Activated CD4-positive, CD25-positive, alpha-beta regulatory T cell (primary cell): ENCODE measurements around the gene JAKMIP1.
"Not testable (repeated sequence)": the region's sequence is repeated elsewhere in the genome, so short reads cannot be mapped to it uniquely, and the experiment has no call there.

Experiments
- DNase-seq, 4 experiments: peaks; one replicate each; lab custom pipeline; 2025; lab: John Stamatoyannopoulos, UW

Gene JAKMIP1

GRCh38 chr4:6013564-6013963, 186.8 kb downstream of the JAKMIP1 start:
- DNase-seq: no peak

- DNase-seq: no peak
Measured at GRCh38 chr4:6012200-6012599, 188.1 kb downstream of the JAKMIP1 start.

GRCh38 chr4:6011686-6012085, 188.7 kb downstream of the JAKMIP1 start:
- no peak for DNase-seq

- no peak for DNase-seq
Measured at GRCh38 chr4:6011271-6011671, 189.1 kb downstream of the JAKMIP1 start.

GRCh38 chr4:6010789-6011188, 189.6 kb downstream of the JAKMIP1 start:
- no peak for DNase-seq

GRCh38 chr4:6009452-6009851, 190.9 kb downstream of the JAKMIP1 start:
- DNase-seq: no peak

- DNase-seq: no peak
Measured at GRCh38 chr4:6008766-6009385, 191.5 kb downstream of the JAKMIP1 start.

GRCh38 chr4:6008092-6008551, 192.2 kb downstream of the JAKMIP1 start:
- no peak for DNase-seq

GRCh38 chr4:6005175-6005574, 195.2 kb downstream of the JAKMIP1 start:
- DNase-seq: no peak

- not testable (repeated sequence) for DNase-seq
Measured at GRCh38 chr4:6003485-6003884, 196.9 kb downstream of the JAKMIP1 start.

- no peak for DNase-seq
Measured at GRCh38 chr4:6002926-6003325, 197.4 kb downstream of the JAKMIP1 start.

- DNase-seq: no peak
Measured at GRCh38 chr4:6002492-6002833, 197.9 kb downstream of the JAKMIP1 start.

- DNase-seq: no peak
Measured at GRCh38 chr4:6001680-6002491, 198.5 kb downstream of the JAKMIP1 start.

GRCh38 chr4:5999830-6000365, 200.5 kb downstream of the JAKMIP1 start:
- DNase-seq: no peak

- no peak for DNase-seq
Measured at GRCh38 chr4:5999356-5999755, 201.0 kb downstream of the JAKMIP1 start.

- DNase-seq: peak in 1 of 4 experiments; percentile 10
Measured at GRCh38 chr4:5998333-5998936, 201.9 kb downstream of the JAKMIP1 start.

- DNase-seq: no peak
Measured at GRCh38 chr4:5996641-5997040, 203.7 kb downstream of the JAKMIP1 start.

GRCh38 chr4:5995901-5996623, 204.3 kb downstream of the JAKMIP1 start:
- no peak for DNase-seq

- DNase-seq: no peak
Measured at GRCh38 chr4:5993876-5994811, 206.2 kb downstream of the JAKMIP1 start.

GRCh38 chr4:5993346-5993745, 207.0 kb downstream of the JAKMIP1 start:
- not testable (repeated sequence) for DNase-seq

GRCh38 chr4:5992828-5993321, 207.5 kb downstream of the JAKMIP1 start:
- DNase-seq: no peak
